HG02938 (cell line): ENCODE data around the gene NELFA.
A peak's percentile ranks its signal among the peaks of the same experiment; 100 is the strongest.

ENCODE experiments used
- ATAC-seq: cut with Tn5 transposase; IDR thresholded peaks from one replicate; pipeline ENCODE4 v1.9.1; 2021; ENCODE audit warnings: mild to moderate bottlenecking, moderate library complexity; ENCODE audit not compliant: unreplicated experiment

NELFA gene

GRCh38 chr4:2008921-2009650, at the start of gene NELFA:
Gene NELFA (minus strand): TSS chr4:2008974. CDS start chr4:2008959, 15 bp downstream.
- ATAC-seq = peak; percentile 79

- ATAC-seq = no peak
Measured at GRCh38 chr4:2057382-2058065, 48.8 kb upstream of the NELFA start.

DNA sequence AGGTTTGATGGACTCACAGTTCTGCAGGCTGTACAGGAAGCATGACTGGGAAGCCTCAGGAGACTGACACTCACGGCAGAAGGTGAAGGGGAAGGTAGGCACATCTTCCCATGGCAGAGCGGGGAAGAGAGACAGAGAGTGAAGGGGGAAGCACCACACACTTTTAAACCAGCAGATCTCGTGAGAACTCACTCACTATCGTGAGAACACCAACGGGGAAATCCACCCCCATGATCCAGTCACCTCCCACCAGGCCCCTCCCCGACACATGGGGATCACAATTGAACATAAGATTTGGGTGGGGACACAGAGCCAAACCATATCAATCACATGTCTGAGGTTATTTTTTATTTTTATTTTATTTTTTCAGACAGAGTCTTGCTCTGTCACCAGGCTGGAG, 45.4 kb upstream of the NELFA start:
- no peak for ATAC-seq

DNA sequence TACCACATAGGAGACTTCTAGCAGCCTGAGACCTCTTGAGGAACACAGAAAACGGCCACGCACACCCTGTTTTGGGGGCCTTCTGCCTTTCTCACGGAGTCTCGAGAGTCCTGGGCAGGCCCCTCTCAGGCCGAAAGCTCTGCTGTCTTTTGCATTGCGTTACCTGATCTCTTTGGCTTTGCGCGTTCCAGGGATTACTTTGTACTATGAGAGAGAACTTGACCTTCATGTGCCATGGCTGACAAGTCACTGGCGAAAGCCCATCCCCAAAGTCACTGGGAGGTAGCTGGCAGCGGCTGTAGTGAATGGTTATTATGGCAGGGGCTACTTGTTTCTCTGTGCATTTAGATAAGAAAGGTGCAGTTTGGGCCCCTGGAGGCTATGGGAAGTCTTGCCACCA, 42.3 kb upstream of the NELFA start:
- ATAC-seq = no peak

DNA sequence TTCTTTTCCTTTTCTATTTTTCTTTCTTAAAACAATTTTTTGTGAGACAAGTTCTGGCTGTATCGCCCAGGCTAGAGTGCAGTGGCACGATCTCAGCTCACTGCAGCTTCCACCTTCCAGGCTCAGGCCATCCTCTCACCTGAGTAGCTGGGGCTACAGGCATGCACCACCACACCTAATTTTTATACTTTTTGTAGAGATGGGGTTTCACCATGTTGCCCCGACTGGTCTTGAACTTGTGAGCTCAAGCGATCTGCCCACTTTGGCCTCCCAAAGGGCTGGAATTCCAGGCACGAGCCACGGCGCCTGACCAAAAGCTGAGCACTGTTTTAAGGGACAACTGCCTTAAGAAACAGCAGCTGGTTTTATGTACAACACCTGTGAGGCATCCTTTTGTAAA, 41.0 kb upstream of the NELFA start:
- ATAC-seq = no peak

DNA sequence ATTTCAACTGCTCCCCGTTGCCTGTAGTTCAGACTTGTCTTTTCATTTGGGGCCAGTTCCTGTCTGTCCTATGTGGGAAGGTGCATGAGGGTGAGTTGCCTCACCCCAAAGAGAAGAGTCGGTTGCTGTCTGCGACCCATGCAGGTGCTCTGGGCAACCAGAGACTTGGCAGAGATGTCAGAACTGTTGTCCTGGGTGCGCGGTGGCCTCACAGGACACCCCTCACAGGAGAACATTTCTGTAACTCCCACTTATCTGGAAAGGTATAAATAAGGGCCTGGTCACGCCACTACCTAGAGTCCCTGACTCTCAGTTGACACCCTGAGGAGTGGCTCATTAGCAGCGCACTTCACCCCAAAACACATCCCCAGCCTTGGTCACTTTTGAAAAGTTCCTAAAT, 40.6 kb upstream of the NELFA start:
- no peak for ATAC-seq

DNA sequence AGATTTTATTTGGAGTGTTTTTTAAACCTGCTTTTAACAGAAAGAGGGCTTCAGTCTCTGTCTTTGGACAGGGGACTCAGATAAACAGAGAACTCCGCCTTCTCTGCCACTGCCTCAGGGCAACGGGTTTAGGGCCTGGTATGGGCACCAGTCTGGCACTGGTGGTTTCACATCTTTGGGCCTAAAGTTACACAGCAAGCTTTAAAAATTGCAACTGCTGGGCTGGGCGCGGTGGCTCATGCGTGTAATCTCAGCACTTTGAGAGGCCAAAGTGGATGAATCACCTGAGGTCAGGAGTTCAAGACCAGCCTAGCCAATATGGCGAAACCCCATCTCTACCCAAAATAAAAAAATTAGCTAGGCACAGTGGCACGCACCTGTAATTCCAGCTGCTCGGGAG, 40.1 kb upstream of the NELFA start:
- ATAC-seq = no peak

DNA sequence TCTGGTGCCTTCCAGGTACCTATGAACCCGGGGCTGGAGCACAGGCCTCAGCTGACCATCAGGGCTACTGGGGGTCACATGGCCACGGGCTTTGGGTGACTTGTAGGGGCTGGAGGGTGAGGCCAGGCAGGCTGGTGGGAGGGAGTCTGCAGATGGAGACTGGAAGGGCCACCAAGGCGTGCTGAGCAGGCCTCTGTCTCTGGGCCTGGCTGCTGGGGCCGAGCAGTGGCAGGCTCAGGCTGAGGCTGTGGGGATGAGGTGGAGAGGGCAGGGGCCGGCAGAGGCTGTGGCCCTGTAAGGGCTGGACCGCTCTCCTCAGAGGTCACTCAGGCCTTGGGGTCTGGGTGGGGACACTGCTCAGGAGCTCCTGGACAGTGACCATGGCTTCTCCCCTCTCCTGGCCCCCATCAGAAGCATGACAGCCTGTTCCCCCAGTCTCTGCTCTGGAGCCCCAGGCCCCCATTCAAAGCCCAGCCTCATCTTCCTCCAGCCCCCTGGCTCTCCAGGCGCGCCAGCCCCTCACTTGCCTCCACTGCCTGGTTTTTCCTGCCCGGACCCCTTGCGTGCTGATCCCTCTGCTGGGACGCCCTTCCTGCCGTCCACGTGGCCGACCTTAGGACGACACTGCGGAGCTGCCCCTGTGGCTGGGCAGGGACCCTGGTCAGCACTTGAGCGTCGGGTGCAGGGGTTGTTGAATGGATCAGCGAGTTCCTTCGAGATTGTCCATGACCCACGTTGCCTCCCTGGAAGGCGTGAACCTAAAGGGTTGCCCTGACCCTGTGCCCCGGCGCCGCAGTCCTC, 39.2 kb upstream of the NELFA start:
- ATAC-seq = no peak

GRCh38 chr4:2047031-2047660, 38.4 kb upstream of the NELFA start:
- no peak for ATAC-seq

- ATAC-seq = no peak
Measured at GRCh38 chr4:2046031-2046961, 37.5 kb upstream of the NELFA start.

- no peak for ATAC-seq
Measured at GRCh38 chr4:2045518-2045951, 36.8 kb upstream of the NELFA start.

- ATAC-seq = no peak
Measured at GRCh38 chr4:2044542-2045517, 36.1 kb upstream of the NELFA start.

- no peak for ATAC-seq
Measured at GRCh38 chr4:2044119-2044485, 35.3 kb upstream of the NELFA start.

- no peak for ATAC-seq
Measured at GRCh38 chr4:2043396-2044118, 34.8 kb upstream of the NELFA start.

- ATAC-seq = no peak
Measured at GRCh38 chr4:2042947-2043395, 34.2 kb upstream of the NELFA start.

DNA sequence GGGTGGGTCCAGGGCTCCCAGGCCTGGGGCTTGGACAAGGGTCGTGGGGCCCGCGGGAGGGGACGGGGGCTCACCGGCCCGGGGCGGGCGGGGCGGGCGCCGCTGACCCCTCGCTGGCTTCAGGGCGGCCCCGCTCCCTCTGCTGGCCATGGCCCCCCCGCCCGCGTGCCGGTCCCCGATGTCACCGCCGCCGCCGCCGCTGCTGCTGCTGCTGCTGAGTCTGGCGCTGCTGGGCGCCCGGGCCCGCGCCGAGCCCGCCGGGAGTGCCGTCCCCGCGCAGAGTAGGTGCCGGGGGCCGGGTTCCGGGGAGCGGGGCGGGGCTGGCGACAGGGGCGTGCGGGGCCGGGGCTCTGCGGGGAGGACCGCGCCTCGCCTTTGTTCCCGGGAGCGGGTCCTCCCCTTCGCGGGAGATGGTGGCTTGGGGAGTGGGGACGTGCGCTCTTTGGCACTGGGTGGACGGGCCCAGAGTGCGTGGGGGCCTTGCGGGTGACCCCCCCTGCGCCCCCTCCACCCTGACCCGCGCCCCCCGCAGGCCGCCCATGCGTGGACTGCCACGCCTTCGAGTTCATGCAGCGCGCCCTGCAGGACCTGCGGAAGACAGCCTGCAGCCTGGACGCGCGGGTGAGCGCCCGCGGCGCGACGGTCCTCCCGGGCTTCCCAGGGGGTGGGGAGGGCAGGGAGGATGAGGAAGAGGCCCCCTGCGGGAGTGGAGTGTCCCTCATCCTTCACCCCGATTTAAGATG, 33.6 kb upstream of the NELFA start:
- ATAC-seq = no peak

- no peak for ATAC-seq
Measured at GRCh38 chr4:2041239-2042130, 32.7 kb upstream of the NELFA start.
